Activated B cell treated with CpG ODN at 0.5 μM for 24 hours (primary cell): ENCODE results near the gene RGCC. TPM values are rescaled to one million over a fixed set of nuclear protein-coding genes. Genes with fewer than 3 reads are reported as not detected.

Source experiments
- ATAC-seq: fragments of 200-7000 bp; cut with Tn5 transposase; one replicate; pipeline ENCODE4 v1.10.0; 2021; ENCODE audit warnings: low read depth, mild to moderate bottlenecking, moderate library complexity
- CTCF ChIA-PET: fragments of 350-600 bp; sonication (Branson Sonifier 250); formaldehyde crosslinking; loops from one replicate; lab custom pipeline; 2021; ENCODE audit warnings: antibody characterized with exemption; lab: Charles Lee
- POLR2A ChIA-PET: fragments of 350-600 bp; sonication (Branson Sonifier 250); formaldehyde crosslinking; loops from one replicate; lab custom pipeline; 2021; ENCODE audit warnings: antibody characterized with exemption; lab: Charles Lee
- DNase-seq: peaks from one replicate; pipeline ENCODE4 v3.0.0; 2022
- H3K27ac Mint-ChIP-seq: one replicate; pipeline ENCODE4 v1.8.0; 2020; ENCODE audit warnings: mixed read lengths
- H3K27me3 Mint-ChIP-seq: one replicate; pipeline ENCODE4 v1.8.0; 2021; ENCODE audit warnings: mixed read lengths
- H3K36me3 Mint-ChIP-seq: one replicate; pipeline ENCODE4 v1.8.0; 2021; ENCODE audit warnings: low read depth, mixed read lengths
- H3K4me1 Mint-ChIP-seq: one replicate; pipeline ENCODE4 v1.8.0; 2021; ENCODE audit warnings: mixed read lengths
- H3K4me3 Mint-ChIP-seq: one replicate; pipeline ENCODE4 v1.8.0; 2020; ENCODE audit warnings: mild to moderate bottlenecking, mixed read lengths
- H3K9me3 Mint-ChIP-seq: one replicate; pipeline ENCODE4 v1.8.0; 2020; ENCODE audit warnings: mixed read lengths
- CTCF ChIP-seq: fragments of 200-600 bp; IDR thresholded peaks from one replicate; pipeline ENCODE4 v1.8.0; 2022; ENCODE audit warnings: antibody characterized with exemption, mild to moderate bottlenecking
- intact Hi-C: fragments of 100-400 bp; cut with micrococcal nuclease; formaldehyde crosslinking; loops from one replicate; pipeline ENCODE4 v1.15.1; 2024
- total RNA-seq: library from RNA; stranded (reverse); gene quantifications from 2 replicates; pipeline ENCODE4 v1.2.3, GENCODE V29; 2022

The RGCC gene
- total RNA-seq, 1 donor from 2014 or later, result 2.4 TPM

- ChIA-PET POLR2A (no interaction called here), CTCF (no interaction called here)
- Mint-ChIP-seq H3K27me3 (no peaks in the 10 kb centered on the region), H3K9me3 (no peaks in the 10 kb centered on the region), H3K4me1 (no peaks in the 10 kb centered on the region), H3K4me3 (no peak overlapping the region), H3K36me3 (no peaks in the 10 kb centered on the region), H3K27ac (no peak overlapping the region)
- TF ChIP-seq CTCF, result no peak
- intact Hi-C loops, result no loop called here
- ATAC-seq (no peak), DNase-seq (no peak)
These were observed 62.8 kb downstream of the RGCC start for GRCh38 chr13:41520016-41520659.

Other genes starting within 250 kb of the RGCC start
- 22.2 and 26.7 TPM in 2 replicates for gene MTRF1, start 194.0 kb upstream of the RGCC start, total RNA-seq
- gene NAA16, start 146.3 kb upstream of the RGCC start, total RNA-seq, result 18.5 and 21.4 TPM in 2 replicates